NCI-H2171 treated with DMSO at 0.1 percent for 48 hours (cell line): ENCODE data around the gene CCDC71.
A peak's percentile ranks its signal among the peaks of the same experiment; 100 is the strongest.

Experiments
- DNase-seq: peaks from one replicate; lab custom pipeline; 2025; lab: John Stamatoyannopoulos, UW

CCDC71 gene

DNA sequence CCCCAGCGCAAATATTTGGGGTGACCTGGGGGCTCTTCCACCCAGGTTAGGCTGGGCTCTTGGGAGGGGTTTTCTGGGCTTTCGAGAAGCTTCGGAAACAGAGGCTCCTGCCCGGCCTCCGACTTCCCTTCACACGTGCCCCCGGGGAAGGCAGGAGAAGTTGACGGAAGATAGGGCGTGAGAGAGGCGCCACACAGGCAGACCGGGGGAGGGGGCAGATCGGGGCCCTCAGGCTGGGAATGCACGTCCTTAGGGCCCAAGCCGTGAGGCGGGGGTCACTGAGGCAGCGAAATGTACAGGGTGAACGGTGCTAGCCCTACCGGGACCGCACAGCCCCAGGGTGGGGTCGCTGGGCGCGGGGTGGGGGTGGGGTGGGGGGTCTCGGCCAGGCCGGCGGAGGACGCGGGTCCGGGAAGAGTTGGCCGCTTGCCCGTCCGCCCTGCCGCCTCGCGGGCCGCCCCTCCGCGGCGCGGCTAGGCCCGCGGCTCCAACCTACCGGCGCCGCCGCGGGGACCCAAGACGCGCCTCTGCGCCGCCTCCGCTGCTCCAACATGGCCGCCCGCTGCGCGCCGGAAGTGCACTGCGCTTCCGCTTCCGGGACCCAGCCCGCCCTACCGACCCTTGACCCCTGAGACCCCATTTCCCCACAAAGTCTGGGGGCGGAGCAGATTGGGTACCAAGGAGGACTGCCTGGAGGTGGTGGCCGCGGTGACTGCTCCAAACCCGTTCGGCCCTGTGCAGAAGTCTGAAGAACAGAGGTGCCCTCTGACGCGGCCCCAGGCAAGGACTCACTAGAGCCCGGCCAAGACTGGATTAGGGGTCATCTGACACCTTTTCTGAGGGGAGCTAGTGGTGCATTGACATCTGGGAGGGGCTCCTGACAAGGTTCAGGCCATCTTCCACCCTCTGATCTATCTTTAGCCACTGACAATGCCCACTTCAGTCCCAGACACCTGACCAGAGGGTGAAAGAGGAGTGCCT, at the start of gene CCDC71:
CCDC71 (minus strand) TSS at position 561 of the 981 bp plus-strand sequence. CDS start 2,123 bp downstream, outside the sequence.
- peak; percentile 56 for DNase-seq

DNA sequence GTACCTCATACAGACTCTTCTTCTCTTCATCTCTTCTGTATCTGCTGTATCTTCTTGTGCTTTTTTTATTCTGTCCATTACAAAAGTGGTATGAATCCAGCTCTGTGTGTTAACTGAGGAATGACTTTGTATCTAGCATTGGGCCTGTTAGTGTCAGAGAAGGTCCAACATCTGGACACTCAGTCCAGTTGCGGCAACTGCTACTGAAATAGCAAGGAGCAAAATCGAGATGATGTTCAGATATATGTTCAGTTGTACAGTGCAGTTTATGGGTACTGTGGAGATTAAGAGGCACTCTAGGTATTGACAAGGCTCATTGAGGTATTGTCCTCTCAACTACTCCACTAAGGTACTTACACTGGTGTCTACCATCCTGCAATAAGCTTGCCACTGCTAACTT, 47.9 kb upstream of the CCDC71 start:
- no peak for DNase-seq

DNA sequence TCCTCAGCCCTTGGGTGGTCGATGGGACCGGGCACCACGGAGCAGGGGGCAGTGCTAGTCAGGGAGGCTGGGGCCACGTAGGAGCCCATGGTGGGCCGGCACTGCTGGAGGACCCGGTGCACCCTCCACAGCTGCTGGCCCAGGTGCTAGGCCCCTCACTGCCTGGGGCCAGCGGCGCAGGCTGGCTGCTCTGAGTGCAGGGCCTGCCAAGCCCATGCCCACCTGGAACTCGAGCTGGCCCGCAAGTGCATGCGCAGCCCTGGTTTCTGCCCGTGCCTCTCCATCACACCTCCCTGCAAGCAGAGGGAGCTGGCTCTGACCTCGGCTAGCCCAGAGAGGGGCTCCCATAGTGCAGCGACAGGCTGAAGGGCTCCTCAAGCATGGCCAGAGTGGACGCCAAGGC, 47.4 kb upstream of the CCDC71 start:
- no peak for DNase-seq

DNA sequence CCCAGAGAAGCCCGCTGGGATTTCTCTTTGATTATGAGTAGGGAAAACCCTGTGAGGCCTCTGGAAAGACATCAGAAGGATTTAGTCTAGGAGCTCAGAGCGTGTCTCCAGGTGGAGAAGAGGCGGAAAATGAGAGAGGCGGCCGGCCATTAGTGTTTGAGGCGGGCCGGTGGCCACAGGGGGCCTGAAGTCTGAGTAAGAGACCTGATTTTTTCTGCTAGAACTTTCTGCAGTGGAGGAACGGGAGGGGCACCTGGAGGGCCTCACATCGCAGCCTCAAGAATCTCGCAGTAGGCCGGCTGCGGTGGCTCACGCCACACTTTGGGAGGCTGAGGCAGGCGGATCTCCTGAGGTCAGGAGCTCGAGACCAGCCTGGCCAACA, 33.8 kb upstream of the CCDC71 start:
- no peak for DNase-seq

DNA sequence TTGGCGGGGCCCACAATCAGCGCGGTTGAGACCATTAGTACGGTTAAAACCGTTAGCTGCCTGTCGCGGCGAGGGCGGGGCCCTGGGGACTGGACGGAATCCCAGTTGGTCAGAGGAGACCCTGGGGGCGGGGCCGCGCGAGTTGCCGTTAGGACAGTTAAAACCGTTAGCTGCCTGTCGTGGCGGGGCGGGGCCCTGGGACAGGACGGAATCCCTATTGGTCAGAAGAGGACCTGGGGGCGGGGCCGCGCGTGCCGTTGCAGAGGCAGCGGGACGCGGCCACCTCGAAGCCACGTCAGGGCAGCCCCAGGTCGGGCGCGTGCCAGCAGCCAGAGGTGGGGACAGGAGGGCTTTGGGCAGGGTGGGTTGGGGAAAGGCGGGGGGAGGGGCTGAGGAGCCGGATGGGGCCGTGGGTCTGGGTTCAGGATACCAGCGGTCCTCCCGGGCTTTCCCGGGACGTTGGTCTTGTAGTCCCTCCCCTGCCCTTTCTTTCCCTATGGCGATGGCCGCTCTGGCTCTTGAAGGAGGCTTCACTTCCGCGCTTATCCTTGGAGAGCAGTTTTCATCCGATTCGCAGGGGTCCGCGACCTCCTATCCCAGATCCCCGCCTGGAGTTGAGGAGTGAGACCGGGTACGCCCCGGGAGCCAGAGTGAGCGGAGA, 33.2 kb upstream of the CCDC71 start:
- DNase-seq = no peak

DNA sequence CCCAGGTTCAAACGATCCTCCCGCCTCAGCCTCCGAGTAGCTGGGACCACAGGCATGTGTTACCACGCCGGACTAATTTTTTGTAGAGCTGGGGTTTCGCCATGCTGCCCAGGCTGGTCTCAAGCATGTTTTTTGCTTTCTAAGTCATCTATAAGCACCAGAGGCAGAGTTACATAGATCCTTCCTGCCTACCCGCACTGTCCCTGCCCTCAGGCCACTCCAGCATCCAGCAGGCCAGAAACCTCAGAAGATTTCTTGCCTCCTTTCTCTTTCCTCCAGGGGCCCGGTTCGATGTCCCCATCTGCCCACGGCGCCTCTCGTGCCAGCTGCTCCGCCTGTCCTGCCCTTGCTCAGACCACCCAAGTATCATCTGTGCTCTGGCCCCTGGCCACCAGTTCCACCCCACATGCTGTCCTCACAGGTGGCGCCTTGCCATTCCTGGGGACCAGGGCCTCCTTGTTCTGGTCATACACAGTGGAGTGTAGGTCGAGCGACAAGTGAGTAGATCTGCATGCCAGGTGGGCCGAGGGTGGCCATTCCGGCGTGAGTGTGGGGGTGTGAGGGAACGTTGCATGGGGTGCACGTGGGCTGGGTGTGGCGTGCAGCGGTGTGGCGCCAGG, 32.6 kb upstream of the CCDC71 start:
- no peak for DNase-seq

DNA sequence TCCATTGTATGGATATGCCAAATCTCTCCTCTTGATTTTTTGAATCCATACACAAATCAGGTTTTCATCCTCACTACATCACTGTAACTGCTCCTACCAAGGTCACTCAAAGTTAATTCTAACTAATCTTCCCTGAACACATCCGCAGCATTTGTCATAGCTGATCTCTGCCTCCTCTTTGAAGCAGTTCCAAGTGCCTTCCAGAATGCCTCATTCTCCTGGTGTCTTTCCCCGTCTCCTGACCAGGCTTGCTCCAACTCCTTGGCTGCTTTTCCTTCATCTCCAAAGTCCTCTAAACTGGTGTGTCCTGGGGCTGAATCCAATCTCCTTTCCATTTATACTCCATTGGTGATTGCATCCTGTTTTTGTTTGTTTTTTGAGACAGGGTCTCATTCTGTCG, 32.0 kb upstream of the CCDC71 start:
- no peak for DNase-seq

DNA sequence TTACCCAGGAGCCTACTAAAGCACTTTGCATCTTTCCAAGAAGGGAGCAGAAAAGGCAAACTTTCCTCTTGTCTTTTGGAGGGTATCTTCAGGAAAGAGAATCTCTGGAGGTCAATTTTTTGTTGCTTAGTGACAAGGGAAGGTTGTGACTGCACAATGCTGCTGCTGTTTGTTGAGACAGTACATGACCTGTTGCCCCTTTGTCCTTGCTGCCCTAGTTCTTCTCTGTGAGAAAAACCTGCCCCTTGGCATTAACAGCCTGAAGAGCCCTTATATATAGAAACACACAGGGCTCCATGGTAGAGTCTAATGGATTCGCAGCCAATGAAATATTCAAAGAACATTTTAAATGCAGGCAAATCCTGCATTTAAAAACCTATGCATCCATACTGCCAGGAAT, 25.6 kb upstream of the CCDC71 start:
- no peak for DNase-seq

DNA sequence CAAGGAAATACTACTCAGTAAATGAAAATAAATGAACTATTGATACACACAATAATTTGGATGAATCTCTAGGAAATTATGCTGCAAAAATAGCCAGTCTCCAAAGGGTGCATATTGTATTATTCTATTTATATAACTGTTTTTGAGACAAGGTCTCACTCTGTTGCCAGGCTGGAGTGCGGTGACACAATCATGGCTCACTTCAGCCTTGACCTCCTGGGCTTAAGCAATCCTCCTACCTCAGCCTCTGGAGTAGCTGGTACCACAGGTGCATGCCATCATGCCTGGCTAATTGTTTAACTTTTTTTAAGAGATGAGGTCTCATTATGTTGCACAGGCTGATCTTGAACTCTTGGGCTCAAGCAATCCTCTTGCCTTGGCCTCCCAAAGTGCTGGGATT, 17.7 kb upstream of the CCDC71 start:
- no peak for DNase-seq

DNA sequence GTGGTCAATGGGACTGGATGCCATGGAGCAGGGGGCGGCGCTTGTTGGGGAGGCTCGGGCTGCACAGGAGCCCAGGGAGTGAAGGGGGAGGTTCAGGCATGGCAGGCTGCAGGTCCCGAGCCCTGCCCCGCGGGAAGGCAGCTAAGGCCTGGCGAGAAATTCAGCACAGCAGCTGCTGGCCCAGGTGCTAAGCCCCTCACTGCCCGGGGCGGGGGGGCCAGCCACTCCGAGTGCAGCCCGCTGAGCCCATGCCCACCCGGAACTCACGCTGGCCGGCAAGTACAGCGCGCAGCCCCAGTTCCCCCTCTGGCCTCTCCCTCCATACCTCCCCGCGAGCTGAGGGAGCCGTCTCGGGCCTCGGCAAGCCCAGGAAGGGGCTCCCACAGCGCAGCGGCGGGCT, 16.6 kb upstream of the CCDC71 start:
- DNase-seq = no peak

DNA sequence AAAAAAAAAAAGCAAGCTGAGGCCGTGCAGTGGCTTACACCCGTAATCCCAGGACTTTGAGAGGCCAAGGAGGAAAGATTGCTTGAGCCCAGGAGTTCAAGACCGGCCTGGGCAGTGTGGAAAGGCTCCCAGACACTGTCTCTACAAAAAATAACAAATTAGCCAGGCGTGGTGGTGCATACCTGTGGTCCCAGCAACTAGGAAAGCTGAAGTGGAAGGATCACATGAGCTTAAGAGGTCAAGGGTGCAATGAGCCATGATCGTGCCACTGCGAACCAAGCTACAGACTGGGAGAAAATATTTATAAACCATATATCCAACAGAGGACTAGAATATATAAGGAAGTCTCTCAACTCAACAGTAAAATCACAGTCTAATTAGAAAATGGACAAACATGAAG, 15.2 kb upstream of the CCDC71 start:
- DNase-seq = no peak

DNA sequence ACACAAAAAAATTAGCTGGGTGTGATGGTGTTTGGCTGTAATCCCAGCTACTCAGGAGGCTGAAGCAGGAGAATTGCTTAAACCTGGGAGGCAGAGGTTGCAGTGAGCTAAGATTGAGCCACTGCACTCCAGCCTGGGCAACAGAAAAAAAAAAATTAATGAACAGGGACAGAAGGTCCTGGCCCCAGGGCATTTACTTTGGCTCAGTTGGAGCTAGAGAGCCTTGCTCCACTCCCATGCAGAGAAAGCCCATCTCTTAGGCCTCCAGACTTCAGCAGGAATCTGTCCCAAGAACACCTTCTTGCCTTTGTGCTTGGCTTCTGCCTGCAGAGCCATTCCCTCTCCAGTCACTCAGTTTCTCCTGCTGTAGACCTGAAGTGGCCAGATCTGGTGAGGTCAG, 14.0 kb upstream of the CCDC71 start:
- DNase-seq = no peak

DNA sequence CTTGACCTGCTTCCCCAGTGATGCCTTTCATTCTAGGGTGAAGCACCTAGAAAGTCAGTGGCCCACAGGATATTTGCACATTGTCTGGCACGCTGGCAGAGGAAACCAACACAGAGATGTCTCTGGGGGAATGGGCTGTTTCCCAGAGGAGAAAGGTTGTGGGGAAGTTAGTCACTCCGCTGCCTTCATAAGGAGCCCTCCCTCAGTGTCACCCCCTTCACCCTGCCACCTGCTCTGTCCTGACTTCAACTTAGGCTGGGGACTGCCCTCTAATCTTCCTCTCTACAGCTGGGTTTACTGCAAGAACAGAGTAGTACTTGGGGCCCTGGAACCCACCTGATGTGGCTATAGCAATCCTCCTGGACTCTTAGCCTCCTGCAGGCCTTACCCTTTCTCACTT, 10.9 kb upstream of the CCDC71 start:
- no peak for DNase-seq

DNA sequence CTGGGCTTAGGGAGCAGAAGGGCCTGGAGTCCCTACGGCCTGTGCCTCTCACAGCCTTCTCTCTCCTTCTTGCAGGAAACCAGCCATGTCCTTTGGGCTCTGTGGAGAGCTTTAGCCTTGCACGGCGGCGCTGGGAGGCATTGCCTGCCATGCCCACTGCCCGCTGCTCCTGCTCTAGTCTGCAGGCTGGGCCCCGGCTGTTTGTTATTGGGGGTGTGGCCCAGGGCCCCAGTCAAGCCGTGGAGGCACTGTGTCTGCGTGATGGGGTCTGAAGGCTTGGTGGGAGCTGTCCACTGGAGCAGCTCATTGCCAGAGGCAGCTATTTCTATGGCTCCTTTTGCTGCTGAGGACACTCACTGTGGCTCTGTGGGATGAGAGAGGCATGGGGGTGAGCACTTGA, 9.4 kb upstream of the CCDC71 start:
- DNase-seq = no peak

DNA sequence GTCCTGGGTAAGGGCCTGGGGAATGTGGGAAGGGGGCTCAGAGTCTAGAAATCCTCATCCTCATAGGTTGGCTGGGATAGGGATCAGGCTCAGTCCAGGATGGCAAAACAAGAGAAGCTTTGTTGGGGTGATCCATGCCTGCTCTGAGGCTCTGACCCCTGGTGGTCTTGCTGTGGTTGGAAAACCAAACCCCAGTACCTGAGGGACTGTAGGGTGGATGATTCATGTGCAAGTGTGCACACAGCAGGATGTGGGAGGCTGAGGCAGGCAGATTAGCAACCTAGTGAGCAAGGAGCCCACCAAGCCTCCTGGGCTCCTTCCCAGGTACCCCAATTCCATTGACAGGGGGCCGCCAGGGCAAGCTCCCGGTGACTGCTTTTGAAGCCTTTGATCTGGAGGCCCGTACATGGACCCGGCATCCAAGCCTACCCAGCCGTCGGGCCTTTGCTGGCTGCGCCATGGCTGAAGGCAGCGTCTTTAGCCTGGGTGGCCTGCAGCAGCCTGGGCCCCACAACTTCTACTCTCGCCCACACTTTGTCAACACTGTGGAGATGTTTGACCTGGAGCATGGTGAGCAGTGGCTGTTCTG, 8.4 kb upstream of the CCDC71 start:
- no peak for DNase-seq

DNA sequence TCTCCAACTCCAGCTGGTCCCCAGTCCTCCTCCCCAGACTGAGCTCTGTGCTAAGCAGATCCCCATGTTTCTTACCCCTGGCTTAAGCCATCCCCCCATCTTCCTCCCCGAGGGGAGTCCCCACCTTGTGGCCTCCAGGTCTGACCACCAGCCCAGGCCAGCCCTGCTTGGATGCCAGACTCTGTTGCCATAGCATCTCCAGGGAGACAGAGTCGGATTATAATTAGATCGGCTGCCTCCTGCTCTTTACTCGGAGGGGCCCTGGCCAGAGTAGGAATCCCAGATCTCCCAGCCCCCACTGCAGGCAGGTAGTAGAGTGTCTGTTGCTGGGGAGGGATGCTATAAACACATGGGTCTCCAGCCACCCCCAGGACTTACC, 7.7 kb upstream of the CCDC71 start:
- DNase-seq = no peak

DNA sequence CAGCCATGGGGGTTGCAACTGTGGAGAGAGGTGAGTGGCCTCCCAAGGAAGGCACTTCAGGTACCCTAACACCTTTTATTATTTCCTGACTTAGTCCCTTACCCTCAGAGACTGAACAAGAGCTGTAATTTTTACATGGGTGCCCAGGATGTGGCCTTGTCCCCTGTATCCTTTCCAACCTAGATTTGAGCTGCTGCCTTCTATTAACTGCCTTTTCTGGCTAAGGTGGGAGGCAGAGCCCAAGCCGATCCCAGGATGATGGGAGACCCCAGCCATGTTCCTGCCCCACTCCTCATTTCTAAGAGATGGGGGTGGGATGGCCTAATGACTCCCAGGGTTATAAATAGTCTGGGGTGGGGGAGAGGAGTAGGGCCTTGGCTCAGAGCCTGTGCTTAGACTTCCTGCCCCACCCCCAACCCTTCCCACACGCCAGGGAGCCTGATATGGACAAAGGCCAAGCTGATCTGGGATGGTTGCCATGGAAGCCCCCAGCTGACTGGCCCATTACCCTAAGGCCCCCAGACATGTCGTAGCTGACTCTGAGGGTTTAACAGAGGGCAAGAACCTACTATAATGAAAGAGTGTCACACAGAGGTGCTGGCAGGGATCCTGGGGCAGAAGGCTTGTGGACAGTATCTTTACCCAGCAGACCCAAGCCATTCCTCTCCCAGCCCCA, 7.1 kb upstream of the CCDC71 start:
- DNase-seq = no peak

DNA sequence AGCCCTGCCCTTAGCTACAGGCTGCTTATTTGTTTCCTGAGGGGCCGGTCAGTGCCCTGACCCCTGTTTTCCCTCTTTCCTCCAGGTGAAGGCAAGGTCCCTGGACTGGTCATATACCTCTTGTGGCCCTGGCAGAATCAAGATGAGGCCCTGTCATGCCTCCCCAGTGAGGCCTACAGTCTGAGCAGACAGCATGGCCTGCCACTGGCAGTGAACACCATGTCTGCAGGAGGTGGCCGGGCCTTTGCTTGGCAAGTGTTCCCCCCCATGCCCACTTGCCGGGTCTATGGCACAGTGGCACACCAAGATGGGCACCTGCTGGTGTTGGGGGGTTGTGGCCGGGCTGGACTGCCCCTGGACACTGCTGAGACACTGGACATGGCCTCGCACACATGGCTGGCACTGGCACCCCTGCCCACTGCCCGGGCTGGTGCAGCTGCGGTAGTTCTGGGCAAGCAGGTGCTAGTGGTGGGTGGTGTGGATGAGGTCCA, 6.5 kb upstream of the CCDC71 start:
- DNase-seq = no peak

DNA sequence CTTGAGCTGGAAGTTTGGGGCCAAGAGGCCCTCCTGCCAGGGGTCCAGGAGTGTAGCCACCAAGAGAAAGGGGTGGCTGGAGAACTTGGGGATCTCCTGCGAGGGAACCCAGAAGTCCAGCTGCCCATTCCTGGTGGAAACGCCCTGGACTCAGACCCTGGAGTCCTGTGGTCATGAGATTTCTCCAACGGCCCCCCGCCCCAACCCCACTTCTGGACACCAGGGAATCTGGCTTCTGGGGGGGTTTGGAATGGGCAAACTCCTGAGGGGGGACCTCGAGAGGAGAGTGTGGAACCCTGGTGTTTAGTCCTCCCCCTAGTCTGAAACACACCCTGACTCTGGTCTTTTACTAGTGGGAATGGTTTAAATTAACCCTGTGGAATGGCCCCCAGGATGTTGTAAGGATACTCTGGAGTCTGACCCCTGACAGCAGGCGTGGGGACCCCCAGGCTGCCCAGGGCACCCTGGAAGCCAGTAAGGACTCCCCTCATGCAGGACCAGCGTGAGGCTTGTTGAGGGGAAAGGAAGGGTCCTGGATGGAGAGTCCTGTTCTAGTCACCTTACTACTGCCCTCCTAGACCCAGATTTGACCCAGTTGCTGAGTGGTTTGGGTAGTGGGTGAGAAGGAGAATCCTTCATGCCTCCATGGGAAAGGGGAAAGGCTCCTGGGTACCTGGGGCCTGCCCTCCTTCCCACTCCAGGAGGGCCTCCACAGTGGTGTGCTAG, 5.8 kb upstream of the CCDC71 start:
- DNase-seq = no peak

DNA sequence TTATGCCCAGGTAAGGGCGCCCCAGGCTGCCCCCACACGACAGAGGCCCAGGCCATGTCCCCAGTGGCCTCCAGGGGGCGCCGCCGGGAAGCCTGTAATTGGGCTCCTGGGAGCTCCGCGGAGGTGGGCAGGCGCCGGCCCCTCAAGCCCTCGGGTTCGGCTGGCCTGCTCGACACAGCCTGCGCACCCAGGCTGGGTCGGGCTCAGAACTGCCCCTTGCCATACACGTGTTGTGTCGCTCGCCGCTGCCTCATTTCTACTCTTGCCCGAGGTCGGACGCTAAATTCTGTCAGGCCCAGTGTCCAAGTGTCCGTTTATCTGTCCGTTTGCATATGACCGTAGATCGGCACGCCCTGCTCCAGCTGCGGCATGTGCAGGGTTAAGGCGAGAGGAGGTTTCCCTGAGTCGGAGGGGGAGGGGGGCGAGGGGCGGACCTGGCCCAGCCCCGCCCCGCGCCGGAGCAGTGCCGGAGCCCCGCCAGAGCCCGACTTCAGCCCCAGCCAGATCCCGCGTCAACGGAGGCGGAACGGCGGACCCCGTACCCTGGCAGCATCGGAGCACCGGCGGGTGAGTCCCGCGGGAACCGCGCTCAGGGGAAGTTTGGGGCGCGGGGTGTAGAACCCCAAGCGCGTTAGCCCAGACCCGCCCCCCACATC, 5.1 kb upstream of the CCDC71 start, which contains the start of gene KLHDC8B:
KLHDC8B (plus strand) TSS at position 480 of the 656 bp plus-strand sequence. CDS start 1,172 bp downstream, outside the sequence.
- DNase-seq = peak; percentile 29

DNA sequence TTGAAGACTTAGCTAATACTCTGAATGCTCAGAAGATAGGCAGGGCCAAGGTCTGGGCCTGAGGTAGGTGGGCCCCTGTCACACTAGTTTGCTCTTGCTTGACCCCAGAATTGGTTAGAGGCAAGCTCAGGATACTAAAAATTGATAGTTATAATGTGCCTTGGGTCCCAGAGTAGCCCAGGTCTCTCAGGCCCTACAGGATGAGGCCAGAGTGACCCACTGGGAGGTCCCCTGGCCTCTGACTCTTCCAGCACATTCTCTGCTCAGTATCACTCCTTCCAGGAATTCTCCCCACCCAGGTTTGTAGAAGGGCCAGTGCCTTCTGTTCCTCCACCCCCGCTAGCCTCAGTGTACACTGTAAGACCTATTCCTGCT, 4.6 kb upstream of the CCDC71 start:
- DNase-seq = no peak
